GM23338 (cell line): ENCODE data around the gene ZEB1.

Experiments
- CTCF ChIP-seq, 2 experiments: fragments of 200-600 bp in 1 of 2; sonication (generic) in 1 of 2; conservative IDR thresholded peaks; 2 replicates each; pipeline versions ENCODE4 v1.5.1 to v1.6.1; 2016 to 2017; ENCODE audit warnings: antibody characterized with exemption in 2 of 2, low read depth in 2 of 2, mild to moderate bottlenecking in 2 of 2, moderate library complexity in 1 of 2
- EZH2phosphoT487 ChIP-seq: fragments of 200-600 bp; sonication (generic); IDR thresholded peaks from one replicate; pipeline ENCODE4 v1.8.1; 2018; ENCODE audit warnings: antibody characterized with exemption; ENCODE audit not compliant: unreplicated experiment
- POLR2AphosphoS5 ChIP-seq: IDR thresholded peaks from 2 replicates; pipeline ENCODE4 v1.6.1; 2016; ENCODE audit warnings: antibody characterized with exemption, low read depth

- TF ChIP-seq CTCF (conservative IDR thresholded peaks at IDR 0.05; ENCODE audit: low read depth in 2 of 2), result no peak
- no peak for TF ChIP-seq EZH2phosphoT487
- no peak for TF ChIP-seq POLR2AphosphoS5
These were observed 107.4 kb downstream of the ZEB1 start for GRCh38 chr10:31426401-31426800.
